Right cardiac atrium (tissue), 5 donors: ENCODE data around the gene FYB2. TPM values are rescaled to one million over a fixed set of nuclear protein-coding genes. Genes with fewer than 3 reads are reported as not detected.

Source experiments
- ATAC-seq, 2 donors: fragments of 200-7000 bp; cut with Tn5 transposase; one replicate each; pipeline versions ENCODE4 v1.8.0 to v1.9.1; 2020; ENCODE audit warnings: moderate library complexity in 2 of 2, mild to moderate bottlenecking in 1 of 2
- DNase-seq, 3 donors: peaks; one replicate each; pipeline ENCODE4 v3.0.0-alpha.2; 2020
- H3K27ac ChIP-seq: one replicate; pipeline ENCODE4 v1.5.1; 2013; ENCODE audit warnings: mild to moderate bottlenecking, low read length, control low read depth, moderate library complexity
- H3K27me3 ChIP-seq: one replicate; pipeline ENCODE4 v1.6.1; 2013; ENCODE audit not compliant: control insufficient read depth, insufficient read depth
- H3K4me1 ChIP-seq: one replicate; pipeline ENCODE4 v1.6.1; 2013; ENCODE audit warnings: low read length; ENCODE audit not compliant: control insufficient read depth, insufficient read depth
- H3K4me3 ChIP-seq: one replicate; pipeline ENCODE4 v1.5.1; 2013; ENCODE audit warnings: low read length, control low read depth
- H3K9me3 ChIP-seq: one replicate; pipeline ENCODE4 v1.6.1; 2013; ENCODE audit warnings: low read length; ENCODE audit not compliant: control insufficient read depth
- WGBS: extraction: QIAGEN DNeasy Blood & Tissue Kit; methylation state at CpG from one replicate; pipeline ENCODE4 v1.1.7; 2013; 5-methylcytosine and 5-hydroxymethylcytosine counted together
- intact Hi-C, 4 donors: fragments of 100-400 bp; cut with DNase I; formaldehyde crosslinking; loops; one replicate each; pipeline versions ENCODE4 v1.11.0 to v1.14.0; 2022 to 2023
- polyA plus RNA-seq: library from polyadenylated mRNA; stranded (reverse); fragments of 200-250 nt; gene quantifications from one replicate; pipeline ENCODE4 v1.2.3, GENCODE V29; 2013
- total RNA-seq, 4 donors: library from RNA; stranded (reverse); fragmentation: NEBNext Ultra II Directional; extraction: Animal tissue kit (Norgen Biotek cat#: 25700); gene quantifications; one replicate each; pipeline ENCODE4 v1.2.1, GENCODE V29; 2021
- donor health status: healthy with polysubstance abuse.
- donor health status: DM: no; HTN: yes; CAD: no.
- donor health status: DM: no; HTN: no; CAD: no.
- donor health status: DM: no; HTN: yes; CAD: no; lungs with severe emphysema.
- donor health status: DM: yes; HTN: yes; CAD: no.

FYB2 gene
- total and polyA plus RNA-seq, 5 donors, result 0.14 to 0.79 (median 0.69) TPM; not detected in 1

GRCh38 chr1:56833088-56833487 is 13.9 kb upstream of the FYB2 start:
- intact Hi-C loops, result loop anchor here in 3 of 4 donors (2.0 to 10.0 kb wide), 4 partner anchors 492 to 1214 kb away; no protein-coding TSS in a partner anchor
- WGBS, result 91% methylated on average over 4 of the region's 4 CpGs
- H3K27me3 ChIP-seq, result no peaks in the 10 kb centered on the region
- ATAC-seq (no peak), DNase-seq (no peak)
- H3K4me1 ChIP-seq, result no peaks in the 10 kb centered on the region
- H3K27ac ChIP-seq, result no peak overlapping the region
- H3K9me3 ChIP-seq, result no peaks in the 10 kb centered on the region
- H3K4me3 ChIP-seq, result no peak overlapping the region

DNA sequence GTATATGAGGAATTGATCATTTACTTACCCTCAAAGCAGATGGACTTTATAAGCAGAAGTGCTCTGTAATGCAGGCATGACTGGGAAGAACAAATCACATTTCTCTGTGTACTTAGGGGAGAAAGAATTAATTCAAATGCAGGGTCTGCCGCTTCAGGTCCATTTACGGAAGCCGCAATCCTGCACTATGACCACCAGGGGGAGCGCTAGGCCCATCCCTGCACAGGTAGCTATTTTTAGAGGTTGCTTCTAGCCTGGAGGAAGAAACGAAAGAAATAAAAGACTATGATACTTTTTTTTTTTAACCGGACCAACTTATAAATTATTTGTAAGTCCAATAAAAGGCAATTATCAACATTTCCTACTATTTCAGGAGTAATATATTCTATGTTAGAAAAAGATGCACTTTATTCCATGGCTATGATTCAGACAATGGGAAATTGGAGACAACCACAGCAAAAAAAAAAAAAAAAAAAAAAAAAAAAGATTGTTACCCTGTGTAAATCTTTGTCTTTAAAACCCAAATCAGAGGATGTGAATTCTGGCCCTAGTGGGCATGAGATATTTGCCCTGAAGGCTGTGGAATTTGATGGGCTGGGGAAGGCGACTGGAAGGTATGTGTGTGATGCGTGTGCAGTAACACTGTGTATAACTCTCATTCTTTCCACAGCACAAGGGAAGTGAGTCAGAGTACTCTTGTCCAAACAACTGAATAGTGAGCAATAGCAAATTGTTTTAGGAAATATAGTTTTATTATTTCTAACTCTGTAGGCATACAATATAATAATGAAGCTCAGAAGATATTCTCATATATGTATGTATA is 12.9 kb upstream of the FYB2 start:
- Histone ChIP-seq H3K27ac (no peak overlapping the region), H3K4me1 (no peaks in the 10 kb centered on the region), H3K4me3 (no peak overlapping the region), H3K27me3 (no peaks in the 10 kb centered on the region), H3K9me3 (no peaks in the 10 kb centered on the region)
- ATAC-seq, result peak; percentile 71 to 85
- intact Hi-C loops, result loop anchor here in 3 of 4 donors (2.0 to 10.0 kb wide), 4 partner anchors 493 to 1215 kb away; no protein-coding TSS in a partner anchor
- DNase-seq, result peak; percentile 54 to 80 (median 61)
- WGBS, result 15% methylated on average over 8 of the region's 8 CpGs

- H3K4me3 ChIP-seq, result no peak overlapping the region
- no peak overlapping the region for H3K27ac ChIP-seq
- DNase-seq (no peak), ATAC-seq (no peak)
- no peaks in the 10 kb centered on the region for H3K27me3 ChIP-seq
- intact Hi-C loops, result loop anchor here in 3 of 4 donors (5.0 to 10.0 kb wide), 3 partner anchors 495 to 1217 kb away; no protein-coding TSS in a partner anchor
- 77% methylated on average over 4 of the region's 4 CpGs for WGBS
- H3K9me3 ChIP-seq, result no peaks in the 10 kb centered on the region
- H3K4me1 ChIP-seq, result no peaks in the 10 kb centered on the region
Measured at GRCh38 chr1:56830052-56830451, 10.8 kb upstream of the FYB2 start.

GRCh38 chr1:56827711-56828110 is 8.5 kb upstream of the FYB2 start:
- intact Hi-C loops, result loop anchor here in 1 of 4 donors (10.0 kb wide), 1 partner anchor 1543 kb away; no protein-coding TSS in a partner anchor
- DNase-seq (no peak), ATAC-seq (no peak)
- no peak overlapping the region for H3K27ac ChIP-seq
- no peaks in the 10 kb centered on the region for H3K27me3 ChIP-seq
- no peaks in the 10 kb centered on the region for H3K4me1 ChIP-seq
- H3K4me3 ChIP-seq, result no peak overlapping the region
- no peaks in the 10 kb centered on the region for H3K9me3 ChIP-seq

DNA sequence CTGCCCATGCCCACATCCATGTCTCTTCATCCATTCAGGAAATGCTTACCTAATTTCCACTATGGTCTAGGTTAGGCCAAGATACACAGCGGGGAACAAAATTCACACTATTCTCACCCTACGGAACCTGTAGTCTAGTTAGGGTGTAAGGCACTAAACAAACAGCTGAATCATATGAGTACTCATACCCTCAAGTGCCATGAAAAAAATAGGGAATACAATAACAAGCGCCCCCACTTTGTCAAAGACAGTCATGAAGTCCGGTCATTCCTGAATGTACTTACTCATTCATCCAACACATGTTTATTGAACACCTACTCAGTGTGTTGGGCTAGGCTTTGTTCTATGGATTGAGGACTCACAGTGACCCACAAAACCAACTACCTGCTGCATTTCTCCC is 6.2 kb upstream of the FYB2 start:
- H3K9me3 ChIP-seq, result no peaks in the 10 kb centered on the region
- H3K4me3 ChIP-seq, result no peak overlapping the region
- no peaks in the 10 kb centered on the region for H3K27me3 ChIP-seq
- intact Hi-C loops, result loop anchor here in 1 of 4 donors (10.0 kb wide), 1 partner anchor 1541 kb away; no protein-coding TSS in a partner anchor
- WGBS, result 80% methylated on average over 4 of the region's 4 CpGs
- H3K4me1 ChIP-seq, result no peaks in the 10 kb centered on the region
- no peak overlapping the region for H3K27ac ChIP-seq
- DNase-seq (no peak), ATAC-seq (no peak)

DNA sequence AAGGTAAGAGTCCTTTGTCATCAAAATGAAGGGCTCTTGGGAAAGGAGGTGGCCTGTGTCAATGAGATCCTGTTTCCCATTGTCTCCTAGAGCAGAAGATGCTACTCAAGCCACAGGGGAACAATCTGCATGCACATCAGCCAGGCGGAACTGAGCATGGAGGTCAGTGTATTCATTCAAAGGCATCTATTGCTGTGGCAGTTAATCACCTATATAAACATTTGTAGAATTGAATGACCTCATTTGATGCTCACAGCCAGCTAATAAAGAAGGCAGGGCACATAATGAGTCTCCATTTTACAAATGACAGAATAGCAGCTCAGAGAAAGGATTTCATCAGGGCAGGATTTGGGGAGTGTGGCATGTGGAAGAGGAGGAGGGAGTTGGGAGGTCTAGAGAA is 5.7 kb upstream of the FYB2 start:
- H3K4me3 ChIP-seq, result no peak overlapping the region
- intact Hi-C loops, result loop anchor here in 1 of 4 donors (10.0 kb wide), 1 partner anchor 1540 kb away; no protein-coding TSS in a partner anchor
- 86% methylated on average over 1 of the region's 1 CpG for WGBS
- no peaks in the 10 kb centered on the region for H3K4me1 ChIP-seq
- DNase-seq (no peak), ATAC-seq (no peak)
- H3K27me3 ChIP-seq, result no peaks in the 10 kb centered on the region
- no peaks in the 10 kb centered on the region for H3K9me3 ChIP-seq
- H3K27ac ChIP-seq, result no peak overlapping the region

DNA sequence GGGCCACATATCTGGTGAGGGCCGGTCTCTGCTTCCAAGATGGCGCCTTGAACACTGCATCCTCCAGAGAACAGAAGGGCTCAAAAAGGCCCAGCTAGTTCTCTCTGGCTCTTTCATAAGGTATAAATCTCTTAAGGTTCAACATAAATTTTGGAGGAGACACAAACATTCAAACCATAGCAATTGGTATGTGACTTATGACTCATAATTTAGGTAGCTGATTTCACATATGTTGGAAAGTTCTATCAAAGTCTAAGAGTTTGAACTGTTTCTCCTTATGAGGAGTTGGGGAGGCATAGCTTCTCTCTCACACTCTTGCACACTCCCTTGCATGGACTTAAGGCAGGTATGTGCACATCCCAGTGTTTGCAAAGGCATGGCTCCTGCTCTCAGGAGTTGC is 5.1 kb upstream of the FYB2 start:
- H3K4me1 ChIP-seq, result no peaks in the 10 kb centered on the region
- no peaks in the 10 kb centered on the region for H3K9me3 ChIP-seq
- DNase-seq (no peak), ATAC-seq (no peak)
- intact Hi-C loops, result loop anchor here in 1 of 4 donors (10.0 kb wide), 1 partner anchor 1539 kb away; no protein-coding TSS in a partner anchor
- H3K27me3 ChIP-seq, result no peaks in the 10 kb centered on the region
- no peak overlapping the region for H3K27ac ChIP-seq
- H3K4me3 ChIP-seq, result no peak overlapping the region
- WGBS, result 73% methylated on average over 2 of the region's 2 CpGs

DNA sequence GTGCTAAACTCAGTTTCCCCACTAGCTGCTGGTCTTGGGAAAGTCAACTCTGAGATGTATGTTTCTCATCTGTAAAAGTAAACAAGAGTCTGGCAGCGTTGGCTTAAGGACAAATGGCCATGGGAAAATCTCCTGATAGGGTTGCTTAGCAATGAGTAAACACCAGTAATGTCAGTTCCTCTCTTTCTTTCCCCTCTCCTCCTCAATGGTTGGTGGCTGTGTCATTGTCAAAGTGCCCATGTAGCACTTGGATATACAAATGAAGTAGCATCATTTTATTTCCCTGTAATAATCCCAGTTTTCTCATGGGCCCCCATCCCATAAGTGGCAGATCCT is 2.2 kb upstream of the FYB2 start:
- DNase-seq (no peak), ATAC-seq (peak; percentile 9 to 63)
- Histone ChIP-seq H3K4me1 (peaks cover 3% of the 10 kb centered on the region), H3K9me3 (no peaks in the 10 kb centered on the region), H3K27me3 (no peaks in the 10 kb centered on the region), H3K27ac (no peak overlapping the region), H3K4me3 (no peak overlapping the region)
- intact Hi-C loops, result loop anchor here in 1 of 4 donors (10.0 kb wide), 1 partner anchor 1537 kb away; no protein-coding TSS in a partner anchor
- WGBS, result 0% methylated on average over 1 of the region's 1 CpG

- ATAC-seq, result peak; percentile 75 to 88
- no peak overlapping the region for H3K4me3 ChIP-seq
- no peaks in the 10 kb centered on the region for H3K27me3 ChIP-seq
- H3K27ac ChIP-seq, result no peak overlapping the region
- 19% methylated on average over 7 of the region's 7 CpGs for WGBS
- H3K9me3 ChIP-seq, result no peaks in the 10 kb centered on the region
- DNase-seq, result peak; percentile 82 to 93 (median 91)
- intact Hi-C loops, result loop anchor here in 1 of 4 donors (10.0 kb wide), 1 partner anchor 1536 kb away; no protein-coding TSS in a partner anchor
- peaks cover 3% of the 10 kb centered on the region for H3K4me1 ChIP-seq
Measured at GRCh38 chr1:56820755-56821461, 1.7 kb upstream of the FYB2 start.

GRCh38 chr1:56817716-56818463 is 1.3 kb downstream of the FYB2 start:
- H3K27me3 ChIP-seq, result no peaks in the 10 kb centered on the region
- DNase-seq (no peak), ATAC-seq (no peak)
- peaks cover 3% of the 10 kb centered on the region for H3K4me1 ChIP-seq
- intact Hi-C loops, result loop anchor here in 1 of 4 donors (10.0 kb wide), 1 partner anchor 1533 kb away; no protein-coding TSS in a partner anchor
- 78% methylated on average over 6 of the region's 6 CpGs for WGBS
- no peak overlapping the region for H3K27ac ChIP-seq
- no peak overlapping the region for H3K4me3 ChIP-seq
- no peaks in the 10 kb centered on the region for H3K9me3 ChIP-seq
